ENCODE measurements around the gene SERPINA3.

- no peak for TF ChIP-seq POLR2A (IDR thresholded peaks at IDR 0.05)
- TF ChIP-seq, protein P1, sequence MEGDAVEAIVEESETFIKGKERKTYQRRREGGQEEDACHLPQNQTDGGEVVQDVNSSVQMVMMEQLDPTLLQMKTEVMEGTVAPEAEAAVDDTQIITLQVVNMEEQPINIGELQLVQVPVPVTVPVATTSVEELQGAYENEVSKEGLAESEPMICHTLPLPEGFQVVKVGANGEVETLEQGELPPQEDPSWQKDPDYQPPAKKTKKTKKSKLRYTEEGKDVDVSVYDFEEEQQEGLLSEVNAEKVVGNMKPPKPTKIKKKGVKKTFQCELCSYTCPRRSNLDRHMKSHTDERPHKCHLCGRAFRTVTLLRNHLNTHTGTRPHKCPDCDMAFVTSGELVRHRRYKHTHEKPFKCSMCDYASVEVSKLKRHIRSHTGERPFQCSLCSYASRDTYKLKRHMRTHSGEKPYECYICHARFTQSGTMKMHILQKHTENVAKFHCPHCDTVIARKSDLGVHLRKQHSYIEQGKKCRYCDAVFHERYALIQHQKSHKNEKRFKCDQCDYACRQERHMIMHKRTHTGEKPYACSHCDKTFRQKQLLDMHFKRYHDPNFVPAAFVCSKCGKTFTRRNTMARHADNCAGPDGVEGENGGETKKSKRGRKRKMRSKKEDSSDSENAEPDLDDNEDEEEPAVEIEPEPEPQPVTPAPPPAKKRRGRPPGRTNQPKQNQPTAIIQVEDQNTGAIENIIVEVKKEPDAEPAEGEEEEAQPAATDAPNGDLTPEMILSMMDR (IDR thresholded peaks at IDR 0.05) = no peak
- TF ChIP-seq POLR2AphosphoS5 (IDR thresholded peaks at IDR 0.05) = no peak
Measured at GRCh38 chr14:94628578-94628977, 16.4 kb downstream of the SERPINA3 start.

All from sigmoid colon (tissue), 4 donors.